VCaP (cell line): Measurements from ENCODE around the gene VPS8.

ENCODE experiments used
- H3K27ac ChIP-seq: fragments of 450-650 bp; 2 replicates; pipeline ENCODE4 v1.5.1; 2017
- TF ChIP-seq, protein P1 (sequence below): fragments of 450-650 bp; conservative IDR thresholded peaks from 2 replicates; pipeline ENCODE4 v1.5.1; 2017; ENCODE audit warnings: mild to moderate bottlenecking, moderate library complexity

The VPS8 gene

DNA sequence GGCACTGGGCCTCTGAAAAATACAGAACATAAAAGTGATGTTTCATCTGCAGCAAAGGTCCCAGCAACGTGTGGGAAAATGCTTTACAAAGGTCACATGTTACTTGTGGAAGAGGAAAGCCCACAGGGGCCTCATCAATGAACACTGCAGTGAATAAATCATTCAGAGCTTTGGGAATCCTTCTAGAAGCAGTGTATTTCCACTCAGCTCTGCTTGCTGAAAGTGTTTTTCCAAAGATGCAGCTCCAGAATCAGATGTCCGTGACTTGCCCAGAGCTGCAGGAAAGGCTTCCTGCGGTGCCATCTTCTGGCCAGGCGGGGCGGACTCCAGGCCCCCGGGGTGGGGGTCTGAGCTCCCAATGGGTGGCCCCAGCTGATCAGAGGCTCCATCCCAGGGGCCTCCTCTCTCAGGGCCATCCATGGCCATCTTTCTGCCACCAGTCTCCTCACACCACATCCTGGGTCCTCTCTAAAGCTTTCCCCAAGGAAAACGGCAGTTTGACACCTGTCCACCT is 259.4 kb downstream of the VPS8 start:
- no peak overlapping the region for H3K27ac ChIP-seq
- TF ChIP-seq, protein P1, sequence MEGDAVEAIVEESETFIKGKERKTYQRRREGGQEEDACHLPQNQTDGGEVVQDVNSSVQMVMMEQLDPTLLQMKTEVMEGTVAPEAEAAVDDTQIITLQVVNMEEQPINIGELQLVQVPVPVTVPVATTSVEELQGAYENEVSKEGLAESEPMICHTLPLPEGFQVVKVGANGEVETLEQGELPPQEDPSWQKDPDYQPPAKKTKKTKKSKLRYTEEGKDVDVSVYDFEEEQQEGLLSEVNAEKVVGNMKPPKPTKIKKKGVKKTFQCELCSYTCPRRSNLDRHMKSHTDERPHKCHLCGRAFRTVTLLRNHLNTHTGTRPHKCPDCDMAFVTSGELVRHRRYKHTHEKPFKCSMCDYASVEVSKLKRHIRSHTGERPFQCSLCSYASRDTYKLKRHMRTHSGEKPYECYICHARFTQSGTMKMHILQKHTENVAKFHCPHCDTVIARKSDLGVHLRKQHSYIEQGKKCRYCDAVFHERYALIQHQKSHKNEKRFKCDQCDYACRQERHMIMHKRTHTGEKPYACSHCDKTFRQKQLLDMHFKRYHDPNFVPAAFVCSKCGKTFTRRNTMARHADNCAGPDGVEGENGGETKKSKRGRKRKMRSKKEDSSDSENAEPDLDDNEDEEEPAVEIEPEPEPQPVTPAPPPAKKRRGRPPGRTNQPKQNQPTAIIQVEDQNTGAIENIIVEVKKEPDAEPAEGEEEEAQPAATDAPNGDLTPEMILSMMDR, result no peak; the same call in 1 of the 2 replicates

DNA sequence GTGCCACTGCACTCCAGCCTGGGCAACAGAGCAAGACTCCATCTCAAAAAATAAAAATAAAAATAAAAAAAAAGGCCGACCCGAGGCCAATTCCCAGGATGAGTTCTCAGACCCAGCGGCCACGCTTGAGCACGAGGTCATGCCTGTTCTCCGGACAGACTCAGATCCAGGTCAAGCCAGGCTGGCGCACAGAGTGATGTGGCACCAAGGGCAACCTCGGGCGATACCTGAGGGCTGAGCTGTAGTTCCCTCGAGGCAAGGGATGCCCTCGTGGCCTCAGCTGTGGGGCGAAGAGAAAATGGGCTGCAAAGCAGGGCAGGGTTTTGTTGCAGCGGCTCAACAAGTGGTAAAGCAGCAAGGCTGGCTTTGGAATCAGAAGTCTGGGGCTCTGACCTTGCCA is 263.6 kb downstream of the VPS8 start:
- no peak overlapping the region for H3K27ac ChIP-seq
- TF ChIP-seq, protein P1, result no peak

DNA sequence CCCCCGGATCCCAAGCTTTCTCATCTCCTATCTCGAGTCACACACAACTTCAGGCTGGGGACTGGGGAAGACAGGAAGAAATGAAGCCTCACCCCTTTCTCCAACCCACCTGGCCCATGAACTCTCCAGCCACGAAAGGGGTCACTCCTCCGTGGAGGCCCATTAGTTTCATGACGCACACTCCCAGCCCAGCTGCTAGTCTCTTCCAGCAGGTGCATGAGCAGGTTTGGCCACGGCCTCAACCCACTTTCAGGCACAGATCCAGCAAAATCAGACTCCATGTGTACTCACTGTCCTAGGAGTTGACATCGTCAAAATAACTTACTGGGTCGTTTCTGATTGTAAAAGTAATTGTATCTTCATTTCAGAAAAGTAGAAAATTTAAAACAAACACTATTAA is 264.3 kb downstream of the VPS8 start:
- TF ChIP-seq, protein P1, result no peak

DNA sequence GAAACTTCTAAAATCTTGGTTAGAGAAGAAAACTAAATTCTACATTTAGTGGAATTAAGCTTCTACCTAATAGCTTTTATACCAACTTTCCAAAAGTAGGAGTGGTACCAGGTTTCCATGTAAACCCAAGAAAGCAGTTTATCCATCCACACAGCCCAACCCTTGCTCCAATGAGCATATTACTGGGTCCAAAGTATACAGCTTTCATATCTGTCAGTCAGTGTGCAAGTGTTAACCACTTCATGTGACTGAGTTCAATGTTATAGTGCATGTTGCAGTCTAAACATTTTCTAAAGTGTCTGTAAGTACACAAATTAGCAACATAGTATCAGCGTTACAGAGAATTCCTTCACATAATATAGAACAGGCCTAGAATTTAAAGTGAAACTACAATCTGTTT is 267.7 kb downstream of the VPS8 start:
- TF ChIP-seq, protein P1, result no peak
- H3K27ac ChIP-seq, result no peak overlapping the region

More for the DNA sequence above, 264.3 kb downstream of the VPS8 start:
- H3K27ac ChIP-seq, result no peak overlapping the region

DNA sequence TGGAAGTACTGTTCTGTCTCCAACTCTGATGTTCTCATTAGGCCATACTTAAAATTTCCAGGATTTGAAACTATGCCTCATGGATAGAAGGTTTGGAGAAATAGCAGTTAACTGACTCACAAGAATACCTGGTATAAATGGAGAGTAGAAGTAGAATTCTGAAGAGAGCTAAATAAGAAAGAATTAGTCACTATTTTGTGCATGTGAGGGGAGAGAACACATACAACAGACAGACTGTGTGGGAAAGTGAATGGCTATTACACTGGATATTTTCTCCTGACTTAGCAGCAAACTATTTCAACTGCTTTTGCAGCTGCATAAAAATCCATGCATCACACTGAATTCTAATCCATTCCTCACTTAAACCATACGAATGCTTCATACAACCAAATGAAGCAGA is 269.6 kb downstream of the VPS8 start:
- no peak overlapping the region for H3K27ac ChIP-seq
- TF ChIP-seq, protein P1, result no peak

DNA sequence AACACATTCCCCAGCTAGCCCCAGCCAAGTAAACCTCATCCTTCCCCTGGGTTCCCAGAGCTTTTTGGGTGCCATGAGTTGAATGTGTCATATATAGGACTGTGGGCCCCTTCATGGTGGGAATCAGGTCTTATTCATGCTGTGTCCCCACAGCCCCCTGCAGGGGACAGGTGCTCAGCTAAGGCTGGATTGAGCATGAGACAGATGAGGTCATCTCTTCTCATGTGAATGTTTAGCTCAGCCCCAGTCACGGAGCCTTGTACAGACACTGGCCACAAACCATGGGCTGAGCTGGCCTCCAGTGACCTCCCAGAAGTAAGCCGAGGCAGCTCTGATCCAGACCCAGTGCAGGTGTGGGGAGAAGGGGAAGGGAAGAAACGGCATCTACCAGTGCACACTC is 270.2 kb downstream of the VPS8 start:
- no peak overlapping the region for H3K27ac ChIP-seq
- TF ChIP-seq, protein P1, result no peak

DNA sequence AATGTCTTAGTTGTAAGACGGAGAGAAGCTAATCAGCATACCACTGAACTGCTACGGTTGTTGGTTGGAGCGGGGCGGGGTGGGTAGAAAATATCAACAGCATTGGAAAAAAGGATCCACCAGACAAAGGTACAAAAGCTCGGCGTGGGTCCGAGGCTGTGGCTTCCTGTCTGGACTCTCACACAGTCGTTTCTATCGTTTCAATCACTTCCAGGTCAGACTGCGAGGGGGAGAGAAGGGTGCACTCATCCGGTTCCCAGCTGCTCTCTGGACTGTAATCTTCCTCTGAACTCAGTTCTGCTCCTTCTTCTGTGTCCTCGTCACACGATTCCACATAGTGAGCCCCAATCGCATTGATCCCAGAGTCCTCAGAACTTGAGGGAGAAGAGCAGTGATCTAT is 270.9 kb downstream of the VPS8 start:
- H3K27ac ChIP-seq, result no peak overlapping the region
- TF ChIP-seq, protein P1, result no peak

DNA sequence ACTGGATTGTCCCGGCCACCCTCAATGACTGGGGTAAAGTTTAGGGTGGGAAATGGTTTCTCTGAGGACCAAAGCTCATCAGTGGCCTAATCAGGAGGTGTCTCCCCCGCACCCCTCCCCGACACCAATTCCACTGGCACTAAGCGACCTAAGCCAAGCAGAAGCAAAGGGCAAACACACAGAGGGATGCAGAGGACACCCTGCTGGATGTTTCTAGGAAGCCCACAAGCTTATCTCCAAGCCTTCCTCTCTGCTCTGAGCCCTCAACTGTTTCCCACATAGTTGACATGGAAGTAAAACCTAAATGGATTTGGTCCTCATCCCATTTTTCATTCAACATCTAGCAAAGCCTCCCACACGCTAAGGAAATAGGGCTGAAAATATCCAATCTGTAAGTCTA is 272.4 kb downstream of the VPS8 start:
- TF ChIP-seq, protein P1, result no peak

More for the DNA sequence above, 272.4 kb downstream of the VPS8 start:
- no peak overlapping the region for H3K27ac ChIP-seq
